HG03342 (cell line): ENCODE data around the gene ENAH.

Experiments
- ATAC-seq: cut with Tn5 transposase; IDR thresholded peaks from one replicate; pipeline ENCODE4 v1.9.1; 2021; ENCODE audit warnings: mild to moderate bottlenecking, moderate library complexity; ENCODE audit not compliant: unreplicated experiment

Gene ENAH

GRCh38 chr1:225441314-225442122 is 211.4 kb downstream of the ENAH start:
- peak; percentile 32 for ATAC-seq

- ATAC-seq: no peak
These were observed 212.3 kb downstream of the ENAH start for GRCh38 chr1:225440380-225441221.

GRCh38 chr1:225437710-225438437 is 215.0 kb downstream of the ENAH start:
- no peak for ATAC-seq
